ENCODE measurements around the gene SERPINE1.

DNA sequence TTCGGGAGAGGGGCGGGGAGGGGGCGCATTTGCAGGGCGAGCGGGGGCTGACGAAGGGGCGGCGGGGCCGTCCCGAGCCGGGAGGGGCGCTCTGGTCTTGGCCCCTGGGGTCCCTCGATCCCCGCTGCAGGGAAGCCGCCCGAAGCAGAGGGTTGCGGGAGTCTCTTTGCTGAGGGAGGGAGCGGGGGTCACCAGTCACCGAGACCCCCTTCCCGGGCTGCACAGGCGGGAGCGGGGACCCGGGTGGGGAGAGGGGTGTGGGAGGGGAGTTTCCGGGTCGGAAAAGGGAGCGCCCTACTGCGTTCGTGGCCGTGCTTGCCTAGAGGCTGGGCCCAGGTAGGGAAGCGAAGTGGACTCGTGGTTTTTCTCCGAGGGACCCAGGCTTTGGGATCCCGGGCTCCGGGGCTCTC lies 27.8 kb downstream of the SERPINE1 start:
- TF ChIP-seq, protein P1, sequence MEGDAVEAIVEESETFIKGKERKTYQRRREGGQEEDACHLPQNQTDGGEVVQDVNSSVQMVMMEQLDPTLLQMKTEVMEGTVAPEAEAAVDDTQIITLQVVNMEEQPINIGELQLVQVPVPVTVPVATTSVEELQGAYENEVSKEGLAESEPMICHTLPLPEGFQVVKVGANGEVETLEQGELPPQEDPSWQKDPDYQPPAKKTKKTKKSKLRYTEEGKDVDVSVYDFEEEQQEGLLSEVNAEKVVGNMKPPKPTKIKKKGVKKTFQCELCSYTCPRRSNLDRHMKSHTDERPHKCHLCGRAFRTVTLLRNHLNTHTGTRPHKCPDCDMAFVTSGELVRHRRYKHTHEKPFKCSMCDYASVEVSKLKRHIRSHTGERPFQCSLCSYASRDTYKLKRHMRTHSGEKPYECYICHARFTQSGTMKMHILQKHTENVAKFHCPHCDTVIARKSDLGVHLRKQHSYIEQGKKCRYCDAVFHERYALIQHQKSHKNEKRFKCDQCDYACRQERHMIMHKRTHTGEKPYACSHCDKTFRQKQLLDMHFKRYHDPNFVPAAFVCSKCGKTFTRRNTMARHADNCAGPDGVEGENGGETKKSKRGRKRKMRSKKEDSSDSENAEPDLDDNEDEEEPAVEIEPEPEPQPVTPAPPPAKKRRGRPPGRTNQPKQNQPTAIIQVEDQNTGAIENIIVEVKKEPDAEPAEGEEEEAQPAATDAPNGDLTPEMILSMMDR (conservative IDR thresholded peaks at IDR 0.05; ENCODE audit: low read depth in 2 of 2) = no peak
- TF ChIP-seq, protein P2, sequence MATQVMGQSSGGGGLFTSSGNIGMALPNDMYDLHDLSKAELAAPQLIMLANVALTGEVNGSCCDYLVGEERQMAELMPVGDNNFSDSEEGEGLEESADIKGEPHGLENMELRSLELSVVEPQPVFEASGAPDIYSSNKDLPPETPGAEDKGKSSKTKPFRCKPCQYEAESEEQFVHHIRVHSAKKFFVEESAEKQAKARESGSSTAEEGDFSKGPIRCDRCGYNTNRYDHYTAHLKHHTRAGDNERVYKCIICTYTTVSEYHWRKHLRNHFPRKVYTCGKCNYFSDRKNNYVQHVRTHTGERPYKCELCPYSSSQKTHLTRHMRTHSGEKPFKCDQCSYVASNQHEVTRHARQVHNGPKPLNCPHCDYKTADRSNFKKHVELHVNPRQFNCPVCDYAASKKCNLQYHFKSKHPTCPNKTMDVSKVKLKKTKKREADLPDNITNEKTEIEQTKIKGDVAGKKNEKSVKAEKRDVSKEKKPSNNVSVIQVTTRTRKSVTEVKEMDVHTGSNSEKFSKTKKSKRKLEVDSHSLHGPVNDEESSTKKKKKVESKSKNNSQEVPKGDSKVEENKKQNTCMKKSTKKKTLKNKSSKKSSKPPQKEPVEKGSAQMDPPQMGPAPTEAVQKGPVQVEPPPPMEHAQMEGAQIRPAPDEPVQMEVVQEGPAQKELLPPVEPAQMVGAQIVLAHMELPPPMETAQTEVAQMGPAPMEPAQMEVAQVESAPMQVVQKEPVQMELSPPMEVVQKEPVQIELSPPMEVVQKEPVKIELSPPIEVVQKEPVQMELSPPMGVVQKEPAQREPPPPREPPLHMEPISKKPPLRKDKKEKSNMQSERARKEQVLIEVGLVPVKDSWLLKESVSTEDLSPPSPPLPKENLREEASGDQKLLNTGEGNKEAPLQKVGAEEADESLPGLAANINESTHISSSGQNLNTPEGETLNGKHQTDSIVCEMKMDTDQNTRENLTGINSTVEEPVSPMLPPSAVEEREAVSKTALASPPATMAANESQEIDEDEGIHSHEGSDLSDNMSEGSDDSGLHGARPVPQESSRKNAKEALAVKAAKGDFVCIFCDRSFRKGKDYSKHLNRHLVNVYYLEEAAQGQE (IDR thresholded peaks at IDR 0.05; ENCODE audit: unreplicated experiment) = no peak
- TF ChIP-seq JUNB (IDR thresholded peaks at IDR 0.05; ENCODE audit: unreplicated experiment) = no peak
- TF ChIP-seq POLR2AphosphoS5 (IDR thresholded peaks at IDR 0.05; ENCODE audit: low read depth) = no peak; the same call in 1 of the 2 replicates
- TF ChIP-seq, protein P3, sequence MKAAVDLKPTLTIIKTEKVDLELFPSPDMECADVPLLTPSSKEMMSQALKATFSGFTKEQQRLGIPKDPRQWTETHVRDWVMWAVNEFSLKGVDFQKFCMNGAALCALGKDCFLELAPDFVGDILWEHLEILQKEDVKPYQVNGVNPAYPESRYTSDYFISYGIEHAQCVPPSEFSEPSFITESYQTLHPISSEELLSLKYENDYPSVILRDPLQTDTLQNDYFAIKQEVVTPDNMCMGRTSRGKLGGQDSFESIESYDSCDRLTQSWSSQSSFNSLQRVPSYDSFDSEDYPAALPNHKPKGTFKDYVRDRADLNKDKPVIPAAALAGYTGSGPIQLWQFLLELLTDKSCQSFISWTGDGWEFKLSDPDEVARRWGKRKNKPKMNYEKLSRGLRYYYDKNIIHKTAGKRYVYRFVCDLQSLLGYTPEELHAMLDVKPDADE (IDR thresholded peaks at IDR 0.05) = no peak
- no peak for TF ChIP-seq EZH2 (IDR thresholded peaks at IDR 0.05; ENCODE audit: low read depth, unreplicated experiment)
- TF ChIP-seq, protein P4, sequence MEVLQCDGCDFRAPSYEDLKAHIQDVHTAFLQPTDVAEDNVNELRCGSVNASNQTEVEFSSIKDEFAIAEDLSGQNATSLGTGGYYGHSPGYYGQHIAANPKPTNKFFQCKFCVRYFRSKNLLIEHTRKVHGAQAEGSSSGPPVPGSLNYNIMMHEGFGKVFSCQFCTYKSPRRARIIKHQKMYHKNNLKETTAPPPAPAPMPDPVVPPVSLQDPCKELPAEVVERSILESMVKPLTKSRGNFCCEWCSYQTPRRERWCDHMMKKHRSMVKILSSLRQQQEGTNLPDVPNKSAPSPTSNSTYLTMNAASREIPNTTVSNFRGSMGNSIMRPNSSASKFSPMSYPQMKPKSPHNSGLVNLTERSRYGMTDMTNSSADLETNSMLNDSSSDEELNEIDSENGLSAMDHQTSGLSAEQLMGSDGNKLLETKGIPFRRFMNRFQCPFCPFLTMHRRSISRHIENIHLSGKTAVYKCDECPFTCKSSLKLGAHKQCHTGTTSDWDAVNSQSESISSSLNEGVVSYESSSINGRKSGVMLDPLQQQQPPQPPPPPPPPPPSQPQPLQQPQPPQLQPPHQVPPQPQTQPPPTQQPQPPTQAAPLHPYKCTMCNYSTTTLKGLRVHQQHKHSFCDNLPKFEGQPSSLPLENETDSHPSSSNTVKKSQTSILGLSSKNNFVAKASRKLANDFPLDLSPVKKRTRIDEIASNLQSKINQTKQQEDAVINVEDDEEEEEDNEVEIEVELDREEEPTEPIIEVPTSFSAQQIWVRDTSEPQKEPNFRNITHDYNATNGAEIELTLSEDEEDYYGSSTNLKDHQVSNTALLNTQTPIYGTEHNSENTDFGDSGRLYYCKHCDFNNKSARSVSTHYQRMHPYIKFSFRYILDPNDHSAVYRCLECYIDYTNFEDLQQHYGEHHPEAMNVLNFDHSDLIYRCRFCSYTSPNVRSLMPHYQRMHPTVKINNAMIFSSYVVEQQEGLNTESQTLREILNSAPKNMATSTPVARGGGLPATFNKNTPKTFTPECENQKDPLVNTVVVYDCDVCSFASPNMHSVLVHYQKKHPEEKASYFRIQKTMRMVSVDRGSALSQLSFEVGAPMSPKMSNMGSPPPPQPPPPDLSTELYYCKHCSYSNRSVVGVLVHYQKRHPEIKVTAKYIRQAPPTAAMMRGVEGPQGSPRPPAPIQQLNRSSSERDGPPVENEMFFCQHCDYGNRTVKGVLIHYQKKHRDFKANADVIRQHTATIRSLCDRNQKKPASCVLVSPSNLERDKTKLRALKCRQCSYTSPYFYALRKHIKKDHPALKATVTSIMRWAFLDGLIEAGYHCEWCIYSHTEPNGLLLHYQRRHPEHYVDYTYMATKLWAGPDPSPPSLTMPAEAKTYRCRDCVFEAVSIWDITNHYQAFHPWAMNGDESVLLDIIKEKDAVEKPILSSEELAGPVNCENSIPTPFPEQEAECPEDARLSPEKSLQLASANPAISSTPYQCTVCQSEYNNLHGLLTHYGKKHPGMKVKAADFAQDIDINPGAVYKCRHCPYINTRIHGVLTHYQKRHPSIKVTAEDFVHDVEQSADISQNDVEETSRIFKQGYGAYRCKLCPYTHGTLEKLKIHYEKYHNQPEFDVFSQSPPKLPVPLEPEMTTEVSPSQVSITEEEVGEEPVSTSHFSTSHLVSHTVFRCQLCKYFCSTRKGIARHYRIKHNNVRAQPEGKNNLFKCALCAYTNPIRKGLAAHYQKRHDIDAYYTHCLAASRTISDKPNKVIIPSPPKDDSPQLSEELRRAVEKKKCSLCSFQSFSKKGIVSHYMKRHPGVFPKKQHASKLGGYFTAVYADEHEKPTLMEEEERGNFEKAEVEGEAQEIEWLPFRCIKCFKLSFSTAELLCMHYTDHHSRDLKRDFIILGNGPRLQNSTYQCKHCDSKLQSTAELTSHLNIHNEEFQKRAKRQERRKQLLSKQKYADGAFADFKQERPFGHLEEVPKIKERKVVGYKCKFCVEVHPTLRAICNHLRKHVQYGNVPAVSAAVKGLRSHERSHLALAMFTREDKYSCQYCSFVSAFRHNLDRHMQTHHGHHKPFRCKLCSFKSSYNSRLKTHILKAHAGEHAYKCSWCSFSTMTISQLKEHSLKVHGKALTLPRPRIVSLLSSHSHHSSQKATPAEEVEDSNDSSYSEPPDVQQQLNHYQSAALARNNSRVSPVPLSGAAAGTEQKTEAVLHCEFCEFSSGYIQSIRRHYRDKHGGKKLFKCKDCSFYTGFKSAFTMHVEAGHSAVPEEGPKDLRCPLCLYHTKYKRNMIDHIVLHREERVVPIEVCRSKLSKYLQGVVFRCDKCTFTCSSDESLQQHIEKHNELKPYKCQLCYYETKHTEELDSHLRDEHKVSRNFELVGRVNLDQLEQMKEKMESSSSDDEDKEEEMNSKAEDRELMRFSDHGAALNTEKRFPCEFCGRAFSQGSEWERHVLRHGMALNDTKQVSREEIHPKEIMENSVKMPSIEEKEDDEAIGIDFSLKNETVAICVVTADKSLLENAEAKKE (CRISPR knock-in tag; IDR thresholded peaks at IDR 0.05) = no peak
- no peak for TF ChIP-seq ZNF114 (CRISPR knock-in tag; IDR thresholded peaks at IDR 0.05)
- TF ChIP-seq EZH2phosphoT487 (IDR thresholded peaks at IDR 0.05; ENCODE audit: unreplicated experiment) = no peak
- TF ChIP-seq ZNF331 (CRISPR knock-in tag; IDR thresholded peaks at IDR 0.05; ENCODE audit: low read depth) = no peak
- no peak for TF ChIP-seq CREB1 (CRISPR knock-in tag; IDR thresholded peaks at IDR 0.05; ENCODE audit: low read depth)
- no peak for TF ChIP-seq STAT1 (IDR thresholded peaks at IDR 0.05; ENCODE audit: unreplicated experiment)

All from GM23338 (cell line).